PC-9 (cell line): ENCODE data around the gene SLC7A5. TPM values are rescaled to one million over a fixed set of nuclear protein-coding genes. Genes with fewer than 3 reads are reported as not detected.

ENCODE experiments used
- BruUV-seq: library from RNA; stranded (reverse); fragments of 400-500 nt; replicated peaks from 2 replicates; lab custom pipeline; 2021; lab: Mats Ljungman, UMichigan
- CTCF ChIA-PET: fragments of 300-600 bp; sonication (Branson Sonifier 250); formaldehyde crosslinking; loops from one replicate; lab custom pipeline; 2022; ENCODE audit warnings: antibody characterized with exemption; lab: Charles Lee
- POLR2A ChIA-PET: fragments of 300-600 bp; sonication (Branson Sonifier 250); formaldehyde crosslinking; loops from one replicate; lab custom pipeline; 2022; ENCODE audit warnings: antibody characterized with exemption; ENCODE audit not compliant: unreplicated experiment; lab: Charles Lee
- DNase-seq, 2 experiments: peaks; one replicate each; pipeline versions ENCODE4 v3.0.0 to v3.0.0-alpha.2; 2015 to 2022; ENCODE audit warnings: mixed read lengths in 1 of 2
- H2AFZ ChIP-seq: fragments of 200-600 bp; sonication (generic); 2 replicates; pipeline ENCODE4 v1.8.1; 2017; ENCODE audit warnings: antibody characterized with exemption
- H3F3A ChIP-seq: fragments of 200-600 bp; sonication (generic); 2 replicates; pipeline ENCODE4 v1.8.1; 2017; ENCODE audit warnings: antibody characterized with exemption, mild to moderate bottlenecking, low read depth; ENCODE audit not compliant: insufficient read depth
- H3K27ac ChIP-seq: fragments of 200-600 bp; sonication (generic); 2 replicates; pipeline ENCODE4 v1.6.1; 2016; ENCODE audit warnings: mixed run types
- H3K27me3 ChIP-seq: fragments of 200-600 bp; sonication (generic); 2 replicates; pipeline ENCODE4 v1.6.1; 2016; ENCODE audit warnings: low read depth, mixed run types; ENCODE audit not compliant: insufficient read depth
- H3K36me3 ChIP-seq: fragments of 200-600 bp; sonication (generic); 2 replicates; pipeline ENCODE4 v1.6.1; 2016; ENCODE audit warnings: low read depth, mixed run types
- H3K4me1 ChIP-seq: fragments of 200-600 bp; sonication (generic); replicated peaks from 2 replicates; pipeline ENCODE4 v1.6.1; 2016; ENCODE audit warnings: mixed run types; ENCODE audit not compliant: insufficient read depth
- H3K4me2 ChIP-seq: fragments of 200-600 bp; sonication (generic); 2 replicates; pipeline ENCODE4 v1.6.1; 2017; ENCODE audit warnings: mixed run types
- H3K4me3 ChIP-seq: fragments of 200-600 bp; sonication (generic); 2 replicates; pipeline ENCODE4 v1.6.1; 2016; ENCODE audit warnings: mixed run types
- H3K79me2 ChIP-seq: fragments of 200-600 bp; sonication (generic); 2 replicates; pipeline ENCODE4 v1.6.1; 2017; ENCODE audit warnings: low read depth, mixed run types
- H3K9me2 ChIP-seq: fragments of 200-600 bp; sonication (generic); 2 replicates; pipeline ENCODE4 v1.8.1; 2017; ENCODE audit warnings: mild to moderate bottlenecking; ENCODE audit not compliant: insufficient read depth
- H3K9me3 ChIP-seq: fragments of 200-600 bp; sonication (generic); 2 replicates; pipeline ENCODE4 v1.8.1; 2016; ENCODE audit warnings: low read depth; ENCODE audit not compliant: insufficient read depth
- H4K20me1 ChIP-seq: fragments of 200-600 bp; sonication (generic); 2 replicates; pipeline ENCODE4 v1.8.1; 2017; ENCODE audit not compliant: insufficient read depth
- CTCF ChIP-seq: fragments of 200-600 bp; sonication (generic); conservative IDR thresholded peaks from 2 replicates; pipeline ENCODE4 v1.6.1; 2017; ENCODE audit warnings: mixed run types, antibody characterized with exemption, mild to moderate bottlenecking, moderate library complexity
- EZH2 ChIP-seq: fragments of 200-600 bp; sonication (generic); IDR thresholded peaks from 2 replicates; pipeline ENCODE4 v1.8.0; 2017; ENCODE audit warnings: antibody characterized with exemption, low read depth
- intact Hi-C: fragments of 100-400 bp; cut with micrococcal nuclease; formaldehyde crosslinking; loops from one replicate; pipeline ENCODE4 v1.10.0; 2022; ENCODE audit not compliant: unreplicated experiment
- total RNA-seq: library from RNA; stranded (reverse); gene quantifications from 2 replicates; pipeline ENCODE4 v1.2.3, GENCODE V29; 2021

SLC7A5 gene
- total RNA-seq, 1 experiment from 2014 or later, result 496 TPM

- DNase-seq, result no peak
- H3K27ac ChIP-seq, result no peak overlapping the region
- H3K79me2 ChIP-seq, result peaks cover 3% of the 10 kb centered on the region; the same call in 1 of the 2 replicates
- H3F3A ChIP-seq, result peaks cover 4% of the 10 kb centered on the region; the same call in 1 of the 2 replicates
- BruUV-seq, result no TSS peak
- no peaks in the 10 kb centered on the region for H3K4me1 ChIP-seq
- no peaks in the 10 kb centered on the region for H3K9me3 ChIP-seq
- CTCF ChIA-PET, result interaction anchor here (0.6 kb wide), 3 partner anchors 19 to 72 kb away, joined by 4 to 7 read pairs (median 4); no protein-coding TSS in a partner anchor
- no peaks in the 10 kb centered on the region for H3K27me3 ChIP-seq
- H2AFZ ChIP-seq, result no peak overlapping the region
- peaks cover 46% of the 10 kb centered on the region for H4K20me1 ChIP-seq
- TF ChIP-seq CTCF (no peak), EZH2 (no peak)
- H3K36me3 ChIP-seq, result peaks cover 31% of the 10 kb centered on the region
- H3K4me3 ChIP-seq, result no peak overlapping the region
- POLR2A ChIA-PET, result interaction anchor here (0.6 kb wide), 1 partner anchor 9 kb away, joined by 3 read pairs; no protein-coding TSS in a partner anchor
- no peaks in the 10 kb centered on the region for H3K9me2 ChIP-seq
- intact Hi-C loops, result loop anchor here (5.0 kb wide), 1 partner anchor 60 kb away; no protein-coding TSS in a partner anchor
- H3K4me2 ChIP-seq, result no peak overlapping the region
Observed at GRCh38 chr16:87836844-87837581, 32.3 kb downstream of the SLC7A5 start.

GRCh38 chr16:87836346-87836843 lies 32.9 kb downstream of the SLC7A5 start:
- Histone ChIP-seq H3K36me3 (peaks cover 31% of the 10 kb centered on the region), H2AFZ (no peak overlapping the region), H3K27ac (no peak overlapping the region), H3K9me2 (no peaks in the 10 kb centered on the region), H4K20me1 (peaks cover 40% of the 10 kb centered on the region), H3K4me2 (no peak overlapping the region), H3F3A (peaks cover 4% of the 10 kb centered on the region; the same call in 1 of the 2 replicates), H3K9me3 (no peaks in the 10 kb centered on the region), H3K27me3 (no peaks in the 10 kb centered on the region), H3K4me3 (no peak overlapping the region), H3K4me1 (no peaks in the 10 kb centered on the region), H3K79me2 (no peaks in the 10 kb centered on the region)
- ChIA-PET POLR2A (no interaction called here), CTCF (interaction anchor here (0.6 kb wide), 2 partner anchors 20 to 72 kb away, joined by 4 to 7 read pairs; no protein-coding TSS in a partner anchor)
- TF ChIP-seq EZH2 (no peak), CTCF (no peak)
- intact Hi-C loops, result loop anchor here (5.0 kb wide), 1 partner anchor 59 kb away; no protein-coding TSS in a partner anchor
- BruUV-seq, result no TSS peak
- DNase-seq, result no peak

- no peaks in the 10 kb centered on the region for H3K27me3 ChIP-seq
- TF ChIP-seq EZH2 (no peak), CTCF (no peak)
- H3K9me2 ChIP-seq, result no peaks in the 10 kb centered on the region
- DNase-seq, result no peak
- H4K20me1 ChIP-seq, result peaks cover 35% of the 10 kb centered on the region
- H3K4me3 ChIP-seq, result no peak overlapping the region
- BruUV-seq, result no TSS peak
- no peaks in the 10 kb centered on the region for H3K9me3 ChIP-seq
- no peak overlapping the region for H3K27ac ChIP-seq
- peaks cover 4% of the 10 kb centered on the region; the same call in 1 of the 2 replicates for H3F3A ChIP-seq
- H3K4me2 ChIP-seq, result no peak overlapping the region
- no peak overlapping the region for H2AFZ ChIP-seq
- CTCF ChIA-PET, result no interaction called here
- intact Hi-C loops, result loop anchor here (5.0 kb wide), 1 partner anchor 59 kb away; no protein-coding TSS in a partner anchor
- no peaks in the 10 kb centered on the region for H3K4me1 ChIP-seq
- H3K79me2 ChIP-seq, result no peaks in the 10 kb centered on the region
- POLR2A ChIA-PET, result no interaction called here
- H3K36me3 ChIP-seq, result peaks cover 30% of the 10 kb centered on the region
Observed at GRCh38 chr16:87835882-87836331, 33.4 kb downstream of the SLC7A5 start.
